Lung microvascular endothelial cell (primary cell): ENCODE measurements around the gene WWOX. TPM values are rescaled to one million over a fixed set of nuclear protein-coding genes. Genes with fewer than 3 reads are reported as not detected.

Experiments
- DNase-seq, 2 donors: peaks; one replicate each; pipeline versions ENCODE4 v3.0.0 to v3.0.0-alpha.2; 2010; ENCODE audit warnings: low read depth in 2 of 2
- total RNA-seq: library from RNA; depleted of rRNA; stranded (reverse); fragments of >200 nt; gene quantifications from 2 replicates; pipeline ENCODE4 v1.2.1, GENCODE V29; 2014

Gene WWOX
- total RNA-seq, 1 donor from 2014 or later: 8.7 TPM

GRCh38 chr16:78269256-78269655 is 169.8 kb downstream of the WWOX start:
- no peak for DNase-seq

GRCh38 chr16:78271981-78272380 is 172.5 kb downstream of the WWOX start:
- no peak for DNase-seq

GRCh38 chr16:78274771-78275170 is 175.3 kb downstream of the WWOX start:
- DNase-seq: no peak

GRCh38 chr16:78275420-78275819 is 176.0 kb downstream of the WWOX start:
- no peak for DNase-seq

- no peak for DNase-seq
These were observed 178.0 kb downstream of the WWOX start for GRCh38 chr16:78277321-78278055.

- no peak for DNase-seq
These were observed 178.6 kb downstream of the WWOX start for GRCh38 chr16:78278056-78278450.

- no peak for DNase-seq
These were observed 181.7 kb downstream of the WWOX start for GRCh38 chr16:78281115-78281514.

- DNase-seq: no peak
These were observed 184.2 kb downstream of the WWOX start for GRCh38 chr16:78283548-78284251.

GRCh38 chr16:78284326-78284725 is 184.9 kb downstream of the WWOX start:
- DNase-seq: no peak

- no peak for DNase-seq
These were observed 185.5 kb downstream of the WWOX start for GRCh38 chr16:78284957-78285434.

- no peak for DNase-seq
These were observed 186.0 kb downstream of the WWOX start for GRCh38 chr16:78285437-78285922.

- DNase-seq: no peak
These were observed 186.6 kb downstream of the WWOX start for GRCh38 chr16:78286065-78286464.

- DNase-seq: no peak
These were observed 189.4 kb downstream of the WWOX start for GRCh38 chr16:78288888-78289287.

GRCh38 chr16:78289373-78289772 is 189.9 kb downstream of the WWOX start:
- DNase-seq: no peak

GRCh38 chr16:78289844-78290277 is 190.4 kb downstream of the WWOX start:
- DNase-seq: no peak

- DNase-seq: no peak
These were observed 190.9 kb downstream of the WWOX start for GRCh38 chr16:78290395-78290794.

GRCh38 chr16:78290872-78291591 is 191.6 kb downstream of the WWOX start:
- no peak for DNase-seq

- DNase-seq: no peak
These were observed 192.2 kb downstream of the WWOX start for GRCh38 chr16:78291604-78292003.

- DNase-seq: no peak
These were observed 192.8 kb downstream of the WWOX start for GRCh38 chr16:78292086-78292843.

- DNase-seq: no peak
These were observed 193.5 kb downstream of the WWOX start for GRCh38 chr16:78292844-78293380.
